B cell (primary cell): ENCODE data around the gene KRT72. TPM values are rescaled to one million over a fixed set of nuclear protein-coding genes. Genes with fewer than 3 reads are reported as not detected.

ENCODE experiments used
- ATAC-seq: fragments of 200-7000 bp; cut with Tn5 transposase; one replicate; pipeline ENCODE4 v1.10.0; 2021; ENCODE audit warnings: low read depth, mild to moderate bottlenecking, moderate number of reproducible peaks, moderate library complexity
- CTCF ChIA-PET: fragments of 350-600 bp; sonication (Branson Sonifier 250); formaldehyde crosslinking; loops from one replicate; lab custom pipeline; 2021; ENCODE audit warnings: antibody characterized with exemption, inconsistent platforms; lab: Charles Lee
- POLR2A ChIA-PET: fragments of 350-600 bp; sonication (Branson Sonifier 250); formaldehyde crosslinking; loops from one replicate; lab custom pipeline; 2021; ENCODE audit warnings: antibody characterized with exemption; lab: Charles Lee
- DNase-seq: peaks from one replicate; pipeline ENCODE4 v3.0.0; 2013
- H2AFZ ChIP-seq: 2 replicates; pipeline ENCODE4 v1.6.1; 2012; ENCODE audit warnings: mild to moderate bottlenecking, low read depth, low read length; ENCODE audit not compliant: insufficient read depth, poor library complexity, severe bottlenecking
- H3K27ac ChIP-seq, 2 donors: 1 replicate in 1 of 2; 2 replicates in 1 of 2; pipeline ENCODE4 v1.5.1; 2012 to 2013; ENCODE audit warnings: low read length in 2 of 2, mild to moderate bottlenecking in 2 of 2, moderate library complexity in 1 of 2
- H3K27me3 ChIP-seq, 4 experiments: fragments of 200-600 bp in 1 of 4; sonication (generic) in 1 of 4; replicated peaks in 1 of 4; 1 replicate in 2 of 4; 2 replicates in 2 of 4; pipeline versions ENCODE4 v1.6.1 to v1.7.0; 2013 to 2016; ENCODE audit warnings: low read length in 3 of 4, mild to moderate bottlenecking in 2 of 4, mixed read lengths in 1 of 4, moderate library complexity in 1 of 4; ENCODE audit not compliant: insufficient read depth in 4 of 4, control insufficient read depth in 3 of 4; ENCODE audit errors: control extremely low read depth in 1 of 4
- H3K36me3 ChIP-seq, 2 experiments: replicated peaks in 1 of 2; 1 replicate in 1 of 2; 2 replicates in 1 of 2; pipeline versions ENCODE4 v1.6.1 to v1.7.1; 2013; ENCODE audit warnings: low read length in 1 of 2; ENCODE audit not compliant: insufficient read depth in 2 of 2, control insufficient read depth in 1 of 2; ENCODE audit errors: control extremely low read depth in 1 of 2, extremely low read depth in 1 of 2
- H3K4me1 ChIP-seq, 2 donors: fragments of 200-600 bp in 1 of 2; sonication (generic) in 1 of 2; 1 replicate in 1 of 2; 2 replicates in 1 of 2; pipeline versions ENCODE4 v1.5.1 to v1.6.1; 2013 to 2017; ENCODE audit warnings: low read length in 2 of 2; ENCODE audit not compliant: control insufficient read depth in 2 of 2, insufficient read depth in 2 of 2
- H3K4me2 ChIP-seq: replicated peaks from 2 replicates; pipeline ENCODE3; 2012; ENCODE audit warnings: mild to moderate bottlenecking, low read depth, low read length; ENCODE audit not compliant: poor library complexity, severe bottlenecking
- H3K4me3 ChIP-seq, 5 experiments: fragments of 200-600 bp in 1 of 5; sonication (generic) in 1 of 5; 1 replicate in 3 of 5; 2 replicates in 2 of 5; pipeline versions ENCODE4 v1.5.1 to v1.7.0; 2011 to 2016; ENCODE audit warnings: low read length in 4 of 5, mild to moderate bottlenecking in 4 of 5, low read depth in 2 of 5, control low read depth in 1 of 5, moderate library complexity in 1 of 5; ENCODE audit not compliant: insufficient read depth in 1 of 5; ENCODE audit errors: control extremely low read depth in 1 of 5, extremely low read depth in 1 of 5
- H3K79me2 ChIP-seq: fragments of 200-600 bp; sonication (generic); one replicate; pipeline ENCODE4 v1.6.0; 2016; ENCODE audit warnings: low read length; ENCODE audit not compliant: control insufficient read depth, insufficient read depth
- H3K9ac ChIP-seq: fragments of 200-600 bp; sonication (generic); 2 replicates; pipeline ENCODE4 v1.6.1; 2017; ENCODE audit warnings: mild to moderate bottlenecking, low read length, moderate library complexity
- H3K9me3 ChIP-seq, 3 donors: one replicate each; pipeline versions ENCODE4 v1.6.1 to v1.7.1; 2013; ENCODE audit warnings: low read length in 2 of 3; ENCODE audit not compliant: control insufficient read depth in 2 of 3, insufficient read depth in 1 of 3; ENCODE audit errors: control extremely low read depth in 1 of 3
- H4K20me1 ChIP-seq: 2 replicates; pipeline ENCODE4 v1.6.0; 2012; ENCODE audit warnings: mild to moderate bottlenecking, low read length; ENCODE audit not compliant: insufficient read depth, control insufficient read depth, poor library complexity, severe bottlenecking
- H3K27ac Mint-ChIP-seq: one replicate; pipeline ENCODE4 v1.8.0; 2021; ENCODE audit warnings: mixed read lengths
- H3K27me3 Mint-ChIP-seq: one replicate; pipeline ENCODE4 v1.8.0; 2021; ENCODE audit warnings: mixed read lengths
- H3K4me1 Mint-ChIP-seq: one replicate; pipeline ENCODE4 v1.8.0; 2021; ENCODE audit warnings: mixed read lengths
- H3K4me3 Mint-ChIP-seq: one replicate; pipeline ENCODE4 v1.8.0; 2021; ENCODE audit warnings: mixed read lengths
- H3K9me3 Mint-ChIP-seq: one replicate; pipeline ENCODE4 v1.8.0; 2022; ENCODE audit warnings: mixed read lengths; ENCODE audit not compliant: insufficient read depth
- EZH2 ChIP-seq: IDR thresholded peaks from 2 replicates; pipeline ENCODE4 v1.6.1; 2012; ENCODE audit warnings: borderline replicate concordance, low read depth, mild to moderate bottlenecking, moderate library complexity, low read length; ENCODE audit not compliant: insufficient read depth, poor library complexity, severe bottlenecking
- WGBS: methylation state at CpG from one replicate; pipeline ENCODE4 v1.1.5; 2013; ENCODE audit warnings: missing lambda C conversion rate; ENCODE audit not compliant: insufficient coverage; 5-methylcytosine and 5-hydroxymethylcytosine counted together
- intact Hi-C: fragments of 100-400 bp; cut with micrococcal nuclease; formaldehyde crosslinking; loops from one replicate; pipeline ENCODE4 v1.10.0; 2022
- polyA plus RNA-seq: library from polyadenylated mRNA; depleted of rRNA; stranded (reverse); fragments of >200 nt; gene quantifications from 2 replicates; pipeline ENCODE4 v1.2.3, GENCODE V29; 2012
- total RNA-seq, 2 donors: library from RNA; stranded (reverse); fragments of 120-200 nt in 1 of 2; gene quantifications; 1 replicate in 1 of 2; 2 replicates in 1 of 2; pipeline versions ENCODE4 v1.2.3 to v1.2.4, GENCODE V29; 2013 to 2022
- TF ChIP-seq, protein P1 (sequence below): fragments of 200-600 bp; IDR thresholded peaks from one replicate; pipeline ENCODE4 v1.8.0; 2022; ENCODE audit warnings: antibody characterized with exemption, mild to moderate bottlenecking

KRT72 gene
- total and polyA plus RNA-seq, 2 donors (not counting 1 experiment from before 2014, with no cell fraction given): 0.04 TPM; not detected in 1

DNA sequence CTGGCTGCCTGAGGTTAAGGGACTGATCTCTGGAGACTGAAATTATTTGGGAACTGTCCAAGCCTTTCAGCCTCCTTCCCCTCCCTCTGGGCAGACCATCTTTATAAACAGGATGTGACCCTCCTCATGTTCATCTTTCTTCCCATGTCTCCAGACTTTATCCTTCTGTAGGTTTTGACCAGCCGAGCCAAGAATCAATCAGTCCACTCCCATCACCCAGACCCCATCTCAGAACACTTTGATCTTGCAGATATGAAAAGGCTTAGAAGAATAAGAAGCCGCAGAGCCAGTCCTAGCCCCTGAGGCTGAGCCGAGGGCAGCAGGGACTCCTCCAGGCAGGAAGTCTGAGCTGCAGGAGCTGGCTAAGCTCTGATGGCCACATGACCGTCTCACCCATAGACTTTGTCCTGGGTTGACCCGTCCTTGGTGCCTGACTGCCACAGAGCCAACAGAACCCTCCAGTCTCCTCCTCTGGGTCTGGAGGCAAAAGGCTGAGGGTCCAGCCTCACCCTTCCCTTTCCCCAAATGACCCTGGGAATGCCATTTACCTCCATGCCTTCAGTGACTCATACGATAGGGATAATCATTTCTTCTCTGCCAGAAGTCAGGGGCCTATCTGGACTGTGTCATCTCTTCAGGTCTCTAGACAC is 49.9 kb downstream of the KRT72 start:
- ChIA-PET POLR2A (no interaction called here), CTCF (no interaction called here)
- no peak overlapping the region for H3K4me3 ChIP-seq
- no peak overlapping the region for H3K4me2 ChIP-seq
- no peaks in the 10 kb centered on the region for H3K9me3 ChIP-seq
- no peaks in the 10 kb centered on the region for H3K4me1 Mint-ChIP-seq
- H3K27ac ChIP-seq: no peak overlapping the region
- H2AFZ ChIP-seq: no peak overlapping the region
- no peak for ATAC-seq
- no peaks in the 10 kb centered on the region for H3K4me1 ChIP-seq
- TF ChIP-seq, protein P1, sequence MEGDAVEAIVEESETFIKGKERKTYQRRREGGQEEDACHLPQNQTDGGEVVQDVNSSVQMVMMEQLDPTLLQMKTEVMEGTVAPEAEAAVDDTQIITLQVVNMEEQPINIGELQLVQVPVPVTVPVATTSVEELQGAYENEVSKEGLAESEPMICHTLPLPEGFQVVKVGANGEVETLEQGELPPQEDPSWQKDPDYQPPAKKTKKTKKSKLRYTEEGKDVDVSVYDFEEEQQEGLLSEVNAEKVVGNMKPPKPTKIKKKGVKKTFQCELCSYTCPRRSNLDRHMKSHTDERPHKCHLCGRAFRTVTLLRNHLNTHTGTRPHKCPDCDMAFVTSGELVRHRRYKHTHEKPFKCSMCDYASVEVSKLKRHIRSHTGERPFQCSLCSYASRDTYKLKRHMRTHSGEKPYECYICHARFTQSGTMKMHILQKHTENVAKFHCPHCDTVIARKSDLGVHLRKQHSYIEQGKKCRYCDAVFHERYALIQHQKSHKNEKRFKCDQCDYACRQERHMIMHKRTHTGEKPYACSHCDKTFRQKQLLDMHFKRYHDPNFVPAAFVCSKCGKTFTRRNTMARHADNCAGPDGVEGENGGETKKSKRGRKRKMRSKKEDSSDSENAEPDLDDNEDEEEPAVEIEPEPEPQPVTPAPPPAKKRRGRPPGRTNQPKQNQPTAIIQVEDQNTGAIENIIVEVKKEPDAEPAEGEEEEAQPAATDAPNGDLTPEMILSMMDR: no peak
- TF ChIP-seq EZH2: no peak
- no peak overlapping the region for H3K27ac Mint-ChIP-seq
- H3K36me3 ChIP-seq: no peaks in the 10 kb centered on the region
- no peaks in the 10 kb centered on the region for H3K79me2 ChIP-seq
- WGBS: 69% methylated on average over 5 of the region's 6 CpGs
- no peak overlapping the region for H3K4me3 Mint-ChIP-seq
- intact Hi-C loops: no loop called here
- peaks cover 0 to 2% (median 0%) of the 10 kb centered on the region in 4 experiments for H3K27me3 ChIP-seq
- H3K9ac ChIP-seq: no peak overlapping the region
- no peak for DNase-seq
- no peaks in the 10 kb centered on the region for H4K20me1 ChIP-seq
- no peaks in the 10 kb centered on the region for H3K9me3 Mint-ChIP-seq
- H3K27me3 Mint-ChIP-seq: peaks cover 22% of the 10 kb centered on the region

DNA sequence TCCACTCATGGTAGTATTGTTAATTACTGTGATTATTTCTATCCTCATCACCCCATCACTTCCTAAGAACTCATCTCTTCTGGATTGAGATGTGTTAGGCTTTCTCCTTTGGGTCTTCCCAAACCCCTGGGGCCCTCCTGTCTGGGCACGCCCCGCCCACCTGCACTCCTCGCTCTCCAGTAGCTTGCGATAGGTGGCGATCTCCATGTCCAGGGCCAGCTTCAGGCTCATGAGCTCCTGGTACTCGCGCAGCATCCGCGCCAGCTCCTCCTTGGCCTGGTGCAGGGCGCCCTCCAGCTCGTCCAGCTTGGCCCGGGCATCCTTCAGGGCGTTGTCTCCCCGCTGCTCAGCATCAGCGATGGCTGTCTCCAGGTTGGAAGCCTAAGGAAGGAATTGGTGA is 55.1 kb downstream of the KRT72 start:
- H3K27me3 ChIP-seq: no peaks in the 10 kb centered on the region
- H3K36me3 ChIP-seq: no peaks in the 10 kb centered on the region
- Mint-ChIP-seq H3K9me3 (no peaks in the 10 kb centered on the region), H3K27ac (no peak overlapping the region), H3K27me3 (peaks cover 21% of the 10 kb centered on the region), H3K4me3 (no peak overlapping the region), H3K4me1 (no peaks in the 10 kb centered on the region)
- DNase-seq: no peak
- CTCF ChIA-PET: no interaction called here
- H3K79me2 ChIP-seq: no peaks in the 10 kb centered on the region
- H2AFZ ChIP-seq: no peak overlapping the region
- WGBS: 94% methylated on average over 12 of the region's 15 CpGs
- H4K20me1 ChIP-seq: no peaks in the 10 kb centered on the region
- no peak for ATAC-seq
- H3K4me3 ChIP-seq: no peak overlapping the region
- no peak overlapping the region for H3K9ac ChIP-seq
- peaks cover 0 to 4% (median 0%) of the 10 kb centered on the region in 3 donors for H3K9me3 ChIP-seq
- intact Hi-C loops: no loop called here
- no peak overlapping the region for H3K4me2 ChIP-seq
- H3K27ac ChIP-seq: no peak overlapping the region
- TF ChIP-seq EZH2: no peak
- TF ChIP-seq, protein P1: no peak
- H3K4me1 ChIP-seq: no peaks in the 10 kb centered on the region
- POLR2A ChIA-PET: no interaction called here
